ENCODE measurements around the gene ATRN.

ATRN gene

GRCh38 chr20:3541887-3542721 lies 71.3 kb downstream of the ATRN start:
- Mint-ChIP-seq H3K36me3 (ENCODE audit: insufficient read depth) (peaks cover 17% of the 10 kb centered on the region), H3K9me3 (no peaks in the 10 kb centered on the region), H3K4me3 (no peak overlapping the region), H3K4me1 (peaks cover 18% of the 10 kb centered on the region), H3K27me3 (no peaks in the 10 kb centered on the region), H3K27ac (ENCODE audit: low read depth) (no peak overlapping the region)
- ATAC-seq (replicated peaks; ENCODE audit: extremely low read depth, poor library complexity, severe bottlenecking) (no peak), DNase-seq (ENCODE audit: low spot score in 2 of 2) (no peak)

GRCh38 chr20:3543901-3544507 lies 73.2 kb downstream of the ATRN start:
- no peaks in the 10 kb centered on the region for H3K27me3 Mint-ChIP-seq
- no peak overlapping the region for H3K27ac Mint-ChIP-seq (ENCODE audit: low read depth)
- H3K4me1 Mint-ChIP-seq = peaks cover 10% of the 10 kb centered on the region
- no peak for ATAC-seq (replicated peaks; ENCODE audit: extremely low read depth, poor library complexity, severe bottlenecking)
- H3K4me3 Mint-ChIP-seq = no peak overlapping the region
- peaks cover 21% of the 10 kb centered on the region for H3K36me3 Mint-ChIP-seq (ENCODE audit: insufficient read depth)
- DNase-seq (ENCODE audit: low spot score in 2 of 2) = no peak
- H3K9me3 Mint-ChIP-seq = no peaks in the 10 kb centered on the region

- no peak for DNase-seq (ENCODE audit: low spot score in 2 of 2)
- Mint-ChIP-seq H3K27me3 (no peaks in the 10 kb centered on the region), H3K4me3 (no peak overlapping the region), H3K9me3 (no peaks in the 10 kb centered on the region), H3K4me1 (peaks cover 5% of the 10 kb centered on the region), H3K36me3 (ENCODE audit: insufficient read depth) (peaks cover 19% of the 10 kb centered on the region), H3K27ac (ENCODE audit: low read depth) (no peak overlapping the region)
- no peak for ATAC-seq (replicated peaks; ENCODE audit: extremely low read depth, poor library complexity, severe bottlenecking)
These were observed 74.6 kb downstream of the ATRN start for GRCh38 chr20:3545401-3545925.

- no peak for DNase-seq (ENCODE audit: low spot score in 2 of 2)
- H3K4me3 Mint-ChIP-seq = no peak overlapping the region
- ATAC-seq (replicated peaks; ENCODE audit: extremely low read depth, poor library complexity, severe bottlenecking) = no peak
- H3K4me1 Mint-ChIP-seq = peaks cover 3% of the 10 kb centered on the region
- no peaks in the 10 kb centered on the region for H3K9me3 Mint-ChIP-seq
- H3K27ac Mint-ChIP-seq (ENCODE audit: low read depth) = no peak overlapping the region
- peaks cover 18% of the 10 kb centered on the region for H3K36me3 Mint-ChIP-seq (ENCODE audit: insufficient read depth)
- no peaks in the 10 kb centered on the region for H3K27me3 Mint-ChIP-seq
These were observed 77.1 kb downstream of the ATRN start for GRCh38 chr20:3547906-3548305.

DNA sequence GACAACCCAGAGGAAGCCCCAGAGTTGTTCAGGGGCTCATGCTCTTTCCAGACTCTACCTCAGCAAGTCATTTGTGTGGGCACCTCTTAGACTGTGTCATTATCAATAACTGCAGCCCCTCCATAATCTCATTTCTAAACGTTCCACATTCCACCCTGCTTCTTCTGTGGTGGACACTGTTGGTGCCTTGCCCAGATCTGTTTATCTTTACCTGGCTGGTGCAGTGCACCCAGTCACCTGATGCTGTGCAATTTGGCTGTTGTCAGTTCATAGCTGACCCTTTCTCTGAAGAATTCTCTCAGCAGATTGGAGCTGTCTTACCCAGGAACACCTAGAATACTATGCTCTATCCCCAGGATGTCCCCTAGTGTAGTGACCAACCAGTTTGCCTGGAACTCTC lies 80.0 kb downstream of the ATRN start:
- Mint-ChIP-seq H3K27ac (ENCODE audit: low read depth) (no peak overlapping the region), H3K36me3 (ENCODE audit: insufficient read depth) (peaks cover 17% of the 10 kb centered on the region), H3K27me3 (no peaks in the 10 kb centered on the region), H3K9me3 (no peaks in the 10 kb centered on the region), H3K4me1 (no peaks in the 10 kb centered on the region), H3K4me3 (no peak overlapping the region)
- ATAC-seq (replicated peaks; ENCODE audit: extremely low read depth, poor library complexity, severe bottlenecking) (no peak), DNase-seq (ENCODE audit: low spot score in 2 of 2) (no peak)

DNA sequence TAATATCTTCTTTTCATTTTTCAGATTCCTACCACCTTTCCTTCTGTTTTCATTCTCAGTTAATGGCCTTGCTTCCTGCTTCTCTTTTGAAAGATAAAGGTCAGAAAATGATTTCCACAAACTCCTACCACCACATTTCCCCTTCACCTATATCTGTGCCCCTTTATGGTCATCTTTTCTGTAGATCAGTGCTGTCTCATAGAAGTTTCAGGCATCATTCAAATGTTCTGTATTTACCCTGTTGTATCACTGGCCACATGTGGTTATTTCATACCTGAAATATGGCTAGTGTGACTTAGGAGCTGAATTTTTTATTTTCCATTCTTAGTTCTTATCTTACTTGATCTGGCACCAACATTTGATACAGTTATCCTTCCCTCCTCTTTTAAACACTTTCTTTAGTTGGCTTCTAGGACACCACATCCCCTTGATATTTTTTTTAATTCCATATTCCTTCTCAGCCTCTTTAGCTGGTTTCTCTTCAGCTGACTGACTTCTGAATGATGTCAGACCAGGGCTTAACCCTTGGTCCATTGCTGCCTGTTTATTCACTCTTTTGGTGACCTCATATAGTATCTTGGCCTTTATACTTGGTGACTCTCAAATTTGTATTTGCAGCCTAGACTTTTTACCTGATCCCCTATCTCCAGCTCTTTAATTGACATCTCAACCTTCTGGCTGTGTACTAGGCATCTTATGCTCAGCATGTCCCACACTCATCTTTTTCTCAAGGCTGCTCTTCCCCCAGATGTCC lies 81.0 kb downstream of the ATRN start:
- no peak for DNase-seq (ENCODE audit: low spot score in 2 of 2)

DNA sequence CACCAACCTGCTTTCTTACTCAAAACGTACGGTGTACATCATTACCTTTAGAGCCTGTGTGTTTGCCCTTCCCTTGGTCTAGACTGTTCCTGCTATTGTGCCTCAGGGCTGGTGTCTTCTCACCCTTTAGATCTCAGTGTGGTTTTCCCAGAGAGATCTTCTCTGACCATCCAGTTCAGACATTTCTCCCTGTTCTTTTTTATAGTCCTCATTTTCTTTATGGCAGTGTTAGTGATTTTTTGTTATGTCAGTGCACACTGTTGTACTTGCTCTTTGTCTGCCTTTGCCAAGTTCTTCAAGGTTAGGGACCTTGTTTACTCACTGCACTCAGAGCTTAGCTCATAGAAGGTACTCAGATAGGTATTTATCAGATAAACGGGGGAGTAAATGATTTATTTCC lies 82.8 kb downstream of the ATRN start:
- DNase-seq (ENCODE audit: low spot score in 2 of 2) (no peak), ATAC-seq (replicated peaks; ENCODE audit: extremely low read depth, poor library complexity, severe bottlenecking) (no peak)
- Mint-ChIP-seq H3K4me1 (no peaks in the 10 kb centered on the region), H3K9me3 (no peaks in the 10 kb centered on the region), H3K27me3 (no peaks in the 10 kb centered on the region), H3K4me3 (no peak overlapping the region), H3K36me3 (ENCODE audit: insufficient read depth) (peaks cover 13% of the 10 kb centered on the region), H3K27ac (ENCODE audit: low read depth) (no peak overlapping the region)

More for the DNA sequence above, 81.0 kb downstream of the ATRN start:
- Mint-ChIP-seq H3K36me3 (ENCODE audit: insufficient read depth) (peaks cover 20% of the 10 kb centered on the region), H3K4me1 (no peaks in the 10 kb centered on the region), H3K4me3 (no peak overlapping the region), H3K27ac (ENCODE audit: low read depth) (peak overlapping the region; percentile 7), H3K27me3 (no peaks in the 10 kb centered on the region), H3K9me3 (no peaks in the 10 kb centered on the region)
- ATAC-seq (replicated peaks; ENCODE audit: extremely low read depth, poor library complexity, severe bottlenecking) = no peak

DNA sequence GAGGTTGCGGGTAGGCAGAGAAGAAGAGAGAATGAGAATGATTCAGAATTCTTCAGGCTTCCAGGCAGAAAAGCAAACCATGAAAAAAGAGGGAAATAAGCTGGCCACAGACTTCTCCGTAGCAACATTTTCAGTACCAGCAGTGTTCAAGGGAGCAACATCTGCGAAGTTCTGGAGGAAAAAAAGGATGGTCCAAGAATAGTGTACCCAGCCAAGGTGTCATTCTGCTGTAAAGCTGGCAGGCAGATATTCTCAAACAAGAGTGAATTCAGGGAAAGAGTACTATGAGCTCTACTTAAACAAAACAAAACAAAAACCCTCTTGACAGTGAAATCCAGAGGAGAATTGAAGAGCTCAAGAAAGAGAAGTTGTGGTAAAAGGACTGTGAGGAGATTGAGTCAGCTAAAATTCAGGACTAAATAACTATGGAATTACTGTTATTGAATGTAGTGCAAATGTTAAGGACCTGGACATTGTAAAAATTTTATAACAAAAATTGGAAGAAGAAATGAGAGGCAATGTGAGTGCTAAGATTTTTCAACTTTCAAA lies 86.5 kb downstream of the ATRN start:
- Mint-ChIP-seq H3K4me3 (no peak overlapping the region), H3K9me3 (no peaks in the 10 kb centered on the region), H3K27me3 (no peaks in the 10 kb centered on the region), H3K4me1 (no peaks in the 10 kb centered on the region), H3K36me3 (ENCODE audit: insufficient read depth) (peaks cover 11% of the 10 kb centered on the region), H3K27ac (ENCODE audit: low read depth) (no peak overlapping the region)
- DNase-seq (ENCODE audit: low spot score in 2 of 2) = no peak
- no peak for ATAC-seq (replicated peaks; ENCODE audit: extremely low read depth, poor library complexity, severe bottlenecking)

DNA sequence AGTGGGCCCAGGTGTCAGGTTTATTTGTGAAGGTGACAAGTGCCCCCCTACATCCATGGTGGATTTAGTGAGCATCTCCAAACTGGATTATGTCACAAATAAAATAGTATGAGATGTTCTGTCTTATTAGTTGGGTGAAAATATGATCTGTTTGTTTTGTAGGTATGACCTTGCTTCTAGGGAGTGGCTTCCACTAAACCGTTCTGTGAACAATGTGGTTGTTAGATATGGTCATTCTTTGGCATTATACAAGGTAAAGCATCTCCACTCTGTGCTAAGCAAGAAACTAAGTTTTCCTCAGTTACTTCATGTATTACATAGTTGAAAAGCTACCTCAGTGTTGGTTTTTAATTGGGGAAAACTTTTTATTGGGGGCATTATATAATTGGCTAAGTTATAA lies 88.4 kb downstream of the ATRN start:
- no peak for ATAC-seq (replicated peaks; ENCODE audit: extremely low read depth, poor library complexity, severe bottlenecking)
- no peak for DNase-seq (ENCODE audit: low spot score in 2 of 2)
- Mint-ChIP-seq H3K9me3 (no peaks in the 10 kb centered on the region), H3K4me1 (no peaks in the 10 kb centered on the region), H3K36me3 (ENCODE audit: insufficient read depth) (peaks cover 11% of the 10 kb centered on the region), H3K4me3 (no peak overlapping the region), H3K27me3 (no peaks in the 10 kb centered on the region), H3K27ac (ENCODE audit: low read depth) (no peak overlapping the region)

DNA sequence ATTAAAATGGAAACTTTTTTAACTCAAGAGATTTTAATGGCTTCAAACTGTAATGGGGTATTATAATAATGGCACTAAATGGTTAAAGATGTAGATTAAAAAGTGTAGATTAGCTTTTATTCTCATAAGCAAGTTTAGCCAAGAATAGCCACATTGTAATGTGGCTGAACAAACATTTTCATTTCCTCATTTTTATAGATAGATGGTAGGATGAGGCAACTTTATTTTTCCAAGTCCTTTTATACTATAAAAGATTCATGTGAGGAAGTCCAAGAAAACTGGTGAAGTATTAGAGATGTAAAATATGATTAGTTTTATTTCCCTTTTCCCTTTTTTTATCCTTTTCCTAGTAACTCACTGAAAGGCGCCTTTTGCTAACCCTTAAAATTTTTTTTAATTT lies 88.8 kb downstream of the ATRN start:
- H3K4me1 Mint-ChIP-seq = no peaks in the 10 kb centered on the region
- H3K4me3 Mint-ChIP-seq = no peak overlapping the region
- H3K36me3 Mint-ChIP-seq (ENCODE audit: insufficient read depth) = peaks cover 11% of the 10 kb centered on the region
- no peak for DNase-seq (ENCODE audit: low spot score in 2 of 2)
- H3K27me3 Mint-ChIP-seq = no peaks in the 10 kb centered on the region
- H3K9me3 Mint-ChIP-seq = no peaks in the 10 kb centered on the region
- no peak overlapping the region for H3K27ac Mint-ChIP-seq (ENCODE audit: low read depth)
- no peak for ATAC-seq (replicated peaks; ENCODE audit: extremely low read depth, poor library complexity, severe bottlenecking)

GRCh38 chr20:3560162-3560561 lies 89.3 kb downstream of the ATRN start:
- H3K9me3 Mint-ChIP-seq = no peaks in the 10 kb centered on the region
- no peaks in the 10 kb centered on the region for H3K27me3 Mint-ChIP-seq
- ATAC-seq (replicated peaks; ENCODE audit: extremely low read depth, poor library complexity, severe bottlenecking) = no peak
- no peak for DNase-seq (ENCODE audit: low spot score in 2 of 2)
- no peak overlapping the region for H3K4me3 Mint-ChIP-seq
- H3K4me1 Mint-ChIP-seq = no peaks in the 10 kb centered on the region
- peaks cover 11% of the 10 kb centered on the region for H3K36me3 Mint-ChIP-seq (ENCODE audit: insufficient read depth)
- no peak overlapping the region for H3K27ac Mint-ChIP-seq (ENCODE audit: low read depth)

DNA sequence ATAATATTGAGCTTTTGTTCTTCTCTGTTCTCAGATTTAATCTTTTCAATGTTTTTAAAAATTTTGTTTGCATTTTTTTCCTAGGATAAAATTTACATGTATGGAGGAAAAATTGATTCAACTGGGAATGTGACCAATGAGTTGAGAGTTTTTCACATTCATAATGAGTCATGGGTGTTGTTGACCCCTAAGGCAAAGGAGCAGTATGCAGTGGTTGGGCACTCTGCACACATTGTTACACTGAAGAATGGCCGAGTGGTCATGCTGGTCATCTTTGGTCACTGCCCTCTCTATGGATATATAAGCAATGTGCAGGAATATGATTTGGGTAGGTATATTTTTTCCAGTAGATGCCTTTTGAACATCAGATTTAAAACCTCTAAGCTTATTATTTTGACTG lies 89.8 kb downstream of the ATRN start:
- Mint-ChIP-seq H3K4me1 (no peaks in the 10 kb centered on the region), H3K27ac (ENCODE audit: low read depth) (no peak overlapping the region), H3K36me3 (ENCODE audit: insufficient read depth) (peaks cover 12% of the 10 kb centered on the region), H3K27me3 (no peaks in the 10 kb centered on the region), H3K4me3 (no peak overlapping the region), H3K9me3 (no peaks in the 10 kb centered on the region)
- DNase-seq (ENCODE audit: low spot score in 2 of 2) = no peak
- ATAC-seq (replicated peaks; ENCODE audit: extremely low read depth, poor library complexity, severe bottlenecking) = no peak
